Endodermal cell (in vitro differentiated cells): ENCODE results near the gene AUTS2. TPM values are rescaled to one million over a fixed set of nuclear protein-coding genes. Genes with fewer than 3 reads are reported as not detected.

Experiments used
- DNase-seq: peaks from one replicate; pipeline ENCODE4 v3.0.0-alpha.2; 2017
- H3K27ac ChIP-seq: 2 replicates; pipeline ENCODE4 v1.5.1; 2013; ENCODE audit warnings: mild to moderate bottlenecking, low read depth, low read length, moderate library complexity
- H3K27me3 ChIP-seq: 2 replicates; pipeline ENCODE4 v1.6.1; 2013; ENCODE audit warnings: mild to moderate bottlenecking, low read length, moderate library complexity; ENCODE audit not compliant: insufficient read depth, control insufficient read depth, poor library complexity, severe bottlenecking
- H3K36me3 ChIP-seq: 2 replicates; pipeline ENCODE4 v1.7.0; 2013; ENCODE audit warnings: mild to moderate bottlenecking, low read length, moderate library complexity; ENCODE audit not compliant: control insufficient read depth, insufficient read depth
- H3K4me1 ChIP-seq: one replicate; pipeline ENCODE4 v1.7.0; 2013; ENCODE audit warnings: low read length; ENCODE audit not compliant: control insufficient read depth, insufficient read depth
- H3K4me3 ChIP-seq: 2 replicates; pipeline ENCODE4 v1.5.1; 2013; ENCODE audit warnings: mild to moderate bottlenecking, low read length, moderate library complexity
- H3K9ac ChIP-seq: 2 replicates; pipeline ENCODE4 v1.6.1; 2013; ENCODE audit warnings: mild to moderate bottlenecking, low read length, moderate library complexity; ENCODE audit not compliant: poor library complexity, severe bottlenecking; ENCODE audit errors: extremely low read depth
- H3K9me3 ChIP-seq: 2 replicates; pipeline ENCODE4 v1.6.1; 2013; ENCODE audit warnings: mild to moderate bottlenecking, low read length, moderate library complexity; ENCODE audit not compliant: control insufficient read depth
- H3K27ac Mint-ChIP-seq: 2 replicates; pipeline ENCODE4 v1.8.0; 2020; ENCODE audit warnings: mixed read lengths
- H3K27me3 Mint-ChIP-seq: 2 replicates; pipeline ENCODE4 v1.8.0; 2021; ENCODE audit warnings: mild to moderate bottlenecking, mixed read lengths; ENCODE audit not compliant: insufficient read depth
- H3K36me3 Mint-ChIP-seq: 2 replicates; pipeline ENCODE4 v1.8.0; 2020; ENCODE audit warnings: low read depth, mixed read lengths
- H3K4me1 Mint-ChIP-seq: 2 replicates; pipeline ENCODE4 v1.8.0; 2020; ENCODE audit warnings: mixed read lengths
- H3K4me3 Mint-ChIP-seq: 2 replicates; pipeline ENCODE4 v1.8.0; 2020; ENCODE audit warnings: mild to moderate bottlenecking, moderate library complexity, mixed read lengths
- H3K9me3 Mint-ChIP-seq: 2 replicates; pipeline ENCODE4 v1.8.0; 2020; ENCODE audit warnings: mild to moderate bottlenecking, mixed read lengths
- WGBS, 2 experiments: methylation state at CpG; one replicate each; pipeline versions ENCODE4 v1.1.5 to v1.1.7; 2013; ENCODE audit warnings: missing lambda C conversion rate in 2 of 2, mixed read lengths in 1 of 2; ENCODE audit not compliant: insufficient coverage in 1 of 2, insufficient read length in 1 of 2; 5-methylcytosine and 5-hydroxymethylcytosine counted together
- total RNA-seq, 2 donors: library from RNA; stranded (reverse); fragmentation: NEBNext Ultra II Directional in 1 of 2; extraction: Animal tissue kit (Norgen Biotek cat#: 25700) in 1 of 2; gene quantifications; 2 replicates in 1 of 2; 3 replicates in 1 of 2; pipeline ENCODE4 v1.2.1, GENCODE V29; 2021
- TF ChIP-seq, protein P1 (sequence below): fragments of 200-600 bp; sonication (generic); conservative IDR thresholded peaks from 2 replicates; pipeline ENCODE4 v1.5.0; 2021; ENCODE audit warnings: antibody characterized with exemption, mild to moderate bottlenecking

Gene AUTS2
- total RNA-seq, 2 donors from 2014 or later = 76.8 to 106 TPM

DNA sequence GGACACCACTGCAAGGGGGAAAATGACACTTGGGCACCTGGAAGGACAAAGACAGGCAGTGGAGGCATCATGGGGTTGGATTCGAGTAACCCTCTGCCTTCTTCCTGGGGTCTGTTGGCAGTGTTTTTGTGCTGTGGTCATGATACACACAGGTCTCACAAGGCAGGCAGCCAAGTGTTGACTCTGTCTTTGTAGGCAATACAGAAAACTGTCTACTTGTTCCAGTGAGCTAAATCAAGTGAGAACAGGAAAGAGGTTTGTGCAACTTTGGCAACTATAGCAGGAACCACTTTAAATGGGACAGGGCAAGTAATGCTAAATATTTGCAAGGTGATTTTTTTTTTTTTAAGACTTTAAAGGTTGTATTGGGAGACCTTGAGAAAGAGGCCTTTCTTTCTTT, 955.1 kb downstream of the AUTS2 start:
- Mint-ChIP-seq H3K9me3 (peaks cover 12% of the 10 kb centered on the region), H3K4me3 (no peak overlapping the region), H3K27ac (no peak overlapping the region), H3K4me1 (peaks cover 6% of the 10 kb centered on the region), H3K27me3 (no peaks in the 10 kb centered on the region), H3K36me3 (peaks cover 12% of the 10 kb centered on the region)
- peaks cover 14% of the 10 kb centered on the region for H3K9me3 ChIP-seq
- H3K4me1 ChIP-seq = no peaks in the 10 kb centered on the region
- TF ChIP-seq, protein P1, sequence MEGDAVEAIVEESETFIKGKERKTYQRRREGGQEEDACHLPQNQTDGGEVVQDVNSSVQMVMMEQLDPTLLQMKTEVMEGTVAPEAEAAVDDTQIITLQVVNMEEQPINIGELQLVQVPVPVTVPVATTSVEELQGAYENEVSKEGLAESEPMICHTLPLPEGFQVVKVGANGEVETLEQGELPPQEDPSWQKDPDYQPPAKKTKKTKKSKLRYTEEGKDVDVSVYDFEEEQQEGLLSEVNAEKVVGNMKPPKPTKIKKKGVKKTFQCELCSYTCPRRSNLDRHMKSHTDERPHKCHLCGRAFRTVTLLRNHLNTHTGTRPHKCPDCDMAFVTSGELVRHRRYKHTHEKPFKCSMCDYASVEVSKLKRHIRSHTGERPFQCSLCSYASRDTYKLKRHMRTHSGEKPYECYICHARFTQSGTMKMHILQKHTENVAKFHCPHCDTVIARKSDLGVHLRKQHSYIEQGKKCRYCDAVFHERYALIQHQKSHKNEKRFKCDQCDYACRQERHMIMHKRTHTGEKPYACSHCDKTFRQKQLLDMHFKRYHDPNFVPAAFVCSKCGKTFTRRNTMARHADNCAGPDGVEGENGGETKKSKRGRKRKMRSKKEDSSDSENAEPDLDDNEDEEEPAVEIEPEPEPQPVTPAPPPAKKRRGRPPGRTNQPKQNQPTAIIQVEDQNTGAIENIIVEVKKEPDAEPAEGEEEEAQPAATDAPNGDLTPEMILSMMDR = no peak
- no peak overlapping the region for H3K4me3 ChIP-seq
- H3K9ac ChIP-seq = no peak overlapping the region
- no peak for DNase-seq
- H3K27me3 ChIP-seq = no peaks in the 10 kb centered on the region
- H3K27ac ChIP-seq = no peak overlapping the region
- WGBS, 2 experiments = 89% methylated on average over 1 of the region's 1 CpG; no CpG with 5 or more reads in 1 of the 2 experiments
- no peaks in the 10 kb centered on the region for H3K36me3 ChIP-seq

DNA sequence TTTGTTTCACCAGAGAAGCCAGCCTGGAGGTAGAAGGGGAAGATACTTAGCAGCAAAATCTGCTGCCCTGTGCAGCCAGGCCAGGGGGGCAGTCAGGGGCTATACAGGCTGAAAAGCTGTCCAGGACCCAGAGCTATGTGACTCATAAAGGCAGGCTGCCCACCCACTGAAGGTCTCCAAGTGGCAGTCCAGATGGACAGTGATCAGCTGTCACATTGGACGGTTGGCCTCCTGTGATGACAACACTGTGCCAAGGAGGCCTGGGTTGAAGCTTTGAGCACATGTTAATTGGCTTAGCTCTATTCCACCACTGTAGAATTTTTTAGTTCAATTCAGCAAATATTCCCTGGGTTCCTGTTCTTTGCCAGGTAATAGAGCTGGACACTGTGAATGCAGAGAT, 956.4 kb downstream of the AUTS2 start:
- Histone ChIP-seq H3K4me1 (no peaks in the 10 kb centered on the region), H3K9ac (no peak overlapping the region), H3K36me3 (no peaks in the 10 kb centered on the region), H3K9me3 (peaks cover 19% of the 10 kb centered on the region), H3K27me3 (no peaks in the 10 kb centered on the region), H3K4me3 (no peak overlapping the region), H3K27ac (no peak overlapping the region)
- TF ChIP-seq, protein P1 = no peak
- Mint-ChIP-seq H3K9me3 (peaks cover 24% of the 10 kb centered on the region), H3K27me3 (no peaks in the 10 kb centered on the region), H3K4me1 (peaks cover 8% of the 10 kb centered on the region), H3K36me3 (peaks cover 22% of the 10 kb centered on the region), H3K4me3 (no peak overlapping the region), H3K27ac (no peak overlapping the region)
- WGBS, 2 experiments = 88 to 89% methylated on average over 1 of the region's 1 CpG
- no peak for DNase-seq

DNA sequence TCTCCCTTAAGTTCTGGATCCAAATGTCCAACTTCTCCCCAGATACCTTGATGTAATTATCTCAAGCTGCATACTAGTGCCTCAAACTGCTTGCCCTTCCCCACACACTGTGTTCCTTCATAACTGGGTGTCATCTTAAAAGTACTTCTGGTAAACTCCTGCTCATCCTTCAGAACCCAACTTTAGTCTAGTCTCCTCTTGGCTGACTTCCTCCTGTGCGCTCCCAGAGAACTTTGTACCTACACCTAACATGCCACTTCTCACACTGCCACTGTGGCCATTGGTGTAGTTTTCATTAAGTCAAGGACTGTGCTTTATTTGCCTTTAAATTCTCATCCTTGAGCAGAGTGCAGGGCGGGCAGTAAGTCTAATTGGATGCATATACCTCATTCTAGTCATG, 958.5 kb downstream of the AUTS2 start:
- TF ChIP-seq, protein P1 = no peak
- Mint-ChIP-seq H3K4me1 (peaks cover 22% of the 10 kb centered on the region), H3K27me3 (no peaks in the 10 kb centered on the region), H3K36me3 (peaks cover 24% of the 10 kb centered on the region), H3K9me3 (peaks cover 23% of the 10 kb centered on the region), H3K27ac (no peak overlapping the region), H3K4me3 (no peak overlapping the region)
- Histone ChIP-seq H3K27me3 (no peaks in the 10 kb centered on the region), H3K36me3 (no peaks in the 10 kb centered on the region), H3K4me3 (no peak overlapping the region), H3K27ac (no peak overlapping the region), H3K9ac (no peak overlapping the region), H3K9me3 (peaks cover 12% of the 10 kb centered on the region), H3K4me1 (peaks cover 9% of the 10 kb centered on the region)
- no peak for DNase-seq
- 97 to 100% methylated on average over 2 of the region's 2 CpGs for whole genome bisulfite sequencing, 2 experiments
